ENCODE measurements around the gene MVB12B. TPM values are rescaled to one million over a fixed set of nuclear protein-coding genes. Genes with fewer than 3 reads are reported as not detected.
A peak's percentile ranks its signal among the peaks of the same experiment; 100 is the strongest.

MVB12B gene
- total and polyA plus RNA-seq, 7 donors = 1.5 to 25.6 (median 11.6) TPM

- H3K36me3 ChIP-seq (ENCODE audit: insufficient read depth in 1 of 2, low read depth in 1 of 2) = no peaks in the 10 kb centered on the region
- H3K27ac ChIP-seq = no peak overlapping the region
- TF ChIP-seq CTCF (IDR thresholded peaks at IDR 0.05) = no peak
- H3K9me3 ChIP-seq = no peaks in the 10 kb centered on the region
- peaks cover 0 to 73% (median 25%) of the 10 kb centered on the region in 3 donors for H3K27me3 ChIP-seq (ENCODE audit: insufficient read depth in 3 of 3, low read length in 2 of 3)
- H3K4me1 ChIP-seq = peaks cover 10% of the 10 kb centered on the region
- ATAC-seq (peak; percentile 44 to 60 (median 54)), DNase-seq (peak; percentile 71 to 73)
- intact Hi-C loops (cut with DNase I) = no loop called here
- WGBS, 3 donors = 19% methylated on average over 32 of the region's 32 CpGs
- H3K4me3 ChIP-seq = peak overlapping the region; percentile 42
Measured at GRCh38 chr9:126516936-126517832, 190.6 kb downstream of the MVB12B start.

GRCh38 chr9:126517833-126518356, 191.3 kb downstream of the MVB12B start:
- H3K27me3 ChIP-seq (ENCODE audit: insufficient read depth in 3 of 3, low read length in 2 of 3) = peaks cover 0 to 80% (median 25%) of the 10 kb centered on the region in 3 donors
- intact Hi-C loops (cut with DNase I) = no loop called here
- H3K4me3 ChIP-seq = no peak overlapping the region
- H3K36me3 ChIP-seq (ENCODE audit: insufficient read depth in 1 of 2, low read depth in 1 of 2) = no peaks in the 10 kb centered on the region
- TF ChIP-seq CTCF (IDR thresholded peaks at IDR 0.05) = no peak
- ATAC-seq = no peak
- H3K9me3 ChIP-seq = no peaks in the 10 kb centered on the region
- no peak for DNase-seq
- WGBS, 3 donors = 41 to 45% (median 41%) methylated on average over 9 of the region's 9 CpGs
- no peak overlapping the region for H3K27ac ChIP-seq
- peaks cover 10% of the 10 kb centered on the region for H3K4me1 ChIP-seq

- intact Hi-C loops (cut with DNase I) = no loop called here
- no peaks in the 10 kb centered on the region for H3K9me3 ChIP-seq
- no peaks in the 10 kb centered on the region for H3K36me3 ChIP-seq (ENCODE audit: insufficient read depth in 1 of 2, low read depth in 1 of 2)
- DNase-seq (no peak), ATAC-seq (no peak)
- H3K27me3 ChIP-seq (ENCODE audit: insufficient read depth in 3 of 3, low read length in 2 of 3) = peaks cover 0 to 74% (median 20%) of the 10 kb centered on the region in 3 donors
- no peak for TF ChIP-seq CTCF (IDR thresholded peaks at IDR 0.05)
- H3K4me3 ChIP-seq = no peak overlapping the region
- no peak overlapping the region for H3K27ac ChIP-seq
- WGBS, 3 donors = 86 to 89% (median 88%) methylated on average over 7 of the region's 7 CpGs
- peaks cover 10% of the 10 kb centered on the region for H3K4me1 ChIP-seq
Measured at GRCh38 chr9:126518763-126519162, 192.1 kb downstream of the MVB12B start.

- 53 to 65% (median 60%) methylated on average over 22 of the region's 22 CpGs for WGBS, 3 donors
- TF ChIP-seq CTCF (IDR thresholded peaks at IDR 0.05) = no peak
- ATAC-seq (peak in 3 of 4 donors; percentile 58 to 89 (median 71)), DNase-seq (no peak)
- no peaks in the 10 kb centered on the region for H3K36me3 ChIP-seq (ENCODE audit: insufficient read depth in 1 of 2, low read depth in 1 of 2)
- H3K27me3 ChIP-seq (ENCODE audit: insufficient read depth in 3 of 3, low read length in 2 of 3) = peaks cover 0 to 63% (median 14%) of the 10 kb centered on the region in 3 donors
- intact Hi-C loops (cut with DNase I) = no loop called here
- H3K4me3 ChIP-seq = no peak overlapping the region
- H3K27ac ChIP-seq = no peak overlapping the region
- H3K4me1 ChIP-seq = peaks cover 10% of the 10 kb centered on the region
- H3K9me3 ChIP-seq = no peaks in the 10 kb centered on the region
Measured at GRCh38 chr9:126519660-126520420, 193.2 kb downstream of the MVB12B start.

All from psoas muscle (tissue), 8 donors.